WTC11 (cell line): ENCODE data around the gene PABPN1. TPM values are rescaled to one million over a fixed set of nuclear protein-coding genes. Genes with fewer than 3 reads are reported as not detected.

Experiments used
- ATAC-seq: fragments of 200-7000 bp; cut with Tn5 transposase; 2 replicates; pipeline ENCODE4 v1.10.0; 2021; ENCODE audit warnings: mild to moderate bottlenecking, moderate library complexity
- CTCF ChIA-PET: fragments of 300-600 bp; sonication (Branson Sonifier 250); formaldehyde crosslinking; loops from one replicate; lab custom pipeline; 2021; ENCODE audit warnings: antibody characterized with exemption; lab: Charles Lee
- POLR2A ChIA-PET: fragments of 350-600 bp; sonication (Branson Sonifier 250); formaldehyde crosslinking; loops from one replicate; lab custom pipeline; 2021; ENCODE audit warnings: antibody characterized with exemption; lab: Charles Lee
- DNase-seq: peaks from one replicate; pipeline ENCODE4 v3.0.0; 2021; ENCODE audit warnings: low spot score
- H3K27ac Mint-ChIP-seq: 2 replicates; pipeline ENCODE4 v1.8.0; 2021; ENCODE audit warnings: mixed read lengths
- H3K27me3 Mint-ChIP-seq: 2 replicates; pipeline ENCODE4 v1.8.0; 2021; ENCODE audit warnings: low read depth, mild to moderate bottlenecking, moderate library complexity, mixed read lengths
- H3K36me3 Mint-ChIP-seq: 2 replicates; pipeline ENCODE4 v1.8.0; 2021; ENCODE audit warnings: mixed read lengths
- H3K4me1 Mint-ChIP-seq: 2 replicates; pipeline ENCODE4 v1.8.0; 2022; ENCODE audit warnings: mixed read lengths
- H3K4me3 Mint-ChIP-seq: 2 replicates; pipeline ENCODE4 v1.8.0; 2021; ENCODE audit warnings: mild to moderate bottlenecking, moderate library complexity, mixed read lengths
- H3K9me3 Mint-ChIP-seq: 2 replicates; pipeline ENCODE4 v1.8.0; 2021; ENCODE audit warnings: mixed read lengths
- ATF1 ChIP-seq: sonication (generic); formaldehyde crosslinking; IDR thresholded peaks from 2 replicates; pipeline ENCODE4 v1.8.1; 2023; ENCODE audit warnings: mild to moderate bottlenecking, moderate library complexity, missing genetic modification reagents
- CREB1 ChIP-seq: sonication (generic); formaldehyde crosslinking; IDR thresholded peaks from 2 replicates; pipeline ENCODE4 v1.8.0; 2023; ENCODE audit warnings: mild to moderate bottlenecking, missing genetic modification reagents
- CREM ChIP-seq: sonication (generic); formaldehyde crosslinking; IDR thresholded peaks from 2 replicates; pipeline ENCODE4 v1.8.1; 2022; ENCODE audit warnings: mild to moderate bottlenecking, missing genetic modification reagents, moderate library complexity
- GABPB1 ChIP-seq: sonication (generic); formaldehyde crosslinking; IDR thresholded peaks from 2 replicates; pipeline ENCODE4 v1.8.1; 2023; ENCODE audit warnings: mild to moderate bottlenecking, missing genetic modification reagents
- JUN ChIP-seq: sonication (generic); formaldehyde crosslinking; IDR thresholded peaks from 2 replicates; pipeline ENCODE4 v1.8.0; 2023; ENCODE audit warnings: mild to moderate bottlenecking, missing genetic modification reagents
- MYBL2 ChIP-seq: sonication (generic); formaldehyde crosslinking; IDR thresholded peaks from 2 replicates; pipeline ENCODE4 v1.8.1; 2023; ENCODE audit warnings: mild to moderate bottlenecking, moderate library complexity, missing genetic modification reagents
- NFE2L1 ChIP-seq: sonication (generic); formaldehyde crosslinking; IDR thresholded peaks from 2 replicates; pipeline ENCODE4 v1.8.1; 2023; ENCODE audit warnings: missing genetic modification reagents
- RELA ChIP-seq: sonication (generic); formaldehyde crosslinking; IDR thresholded peaks from 2 replicates; pipeline ENCODE4 v1.8.1; 2022; ENCODE audit warnings: missing genetic modification reagents, mild to moderate bottlenecking, borderline replicate concordance
- SMAD4 ChIP-seq: sonication (generic); formaldehyde crosslinking; IDR thresholded peaks from 2 replicates; pipeline ENCODE4 v1.8.0; 2022; ENCODE audit warnings: mild to moderate bottlenecking, missing genetic modification reagents
- SOX15 ChIP-seq: fragments of 250-450 bp; sonication (Bioruptor Pico); IDR thresholded peaks from 2 replicates; pipeline ENCODE4 v1.9.0; 2021; ENCODE audit warnings: mild to moderate bottlenecking
- TCF7 ChIP-seq: sonication (generic); formaldehyde crosslinking; IDR thresholded peaks from 2 replicates; pipeline ENCODE4 v1.8.0; 2022; ENCODE audit warnings: mild to moderate bottlenecking, low read depth, missing genetic modification reagents, moderate library complexity
- TEAD4 ChIP-seq: sonication (generic); formaldehyde crosslinking; IDR thresholded peaks from 2 replicates; pipeline ENCODE4 v1.8.0; 2022; ENCODE audit warnings: mild to moderate bottlenecking, missing genetic modification reagents
- ZNF138 ChIP-seq: sonication (generic); formaldehyde crosslinking; conservative IDR thresholded peaks from 2 replicates; pipeline ENCODE4 v1.8.1; 2022; ENCODE audit warnings: mild to moderate bottlenecking, moderate library complexity, missing genetic modification reagents
- ZNF423 ChIP-seq: fragments of 250-450 bp; sonication (Bioruptor Pico); IDR thresholded peaks from 2 replicates; pipeline ENCODE4 v2.1.2; 2022; ENCODE audit warnings: mild to moderate bottlenecking, moderate library complexity
- total RNA-seq: library from RNA; stranded (reverse); gene quantifications from 3 replicates; pipeline ENCODE4 v1.2.3, GENCODE V29; 2021
- TF ChIP-seq, protein P1 (sequence below): sonication (generic); formaldehyde crosslinking; IDR thresholded peaks from 2 replicates; pipeline ENCODE4 v1.8.1; 2022; ENCODE audit warnings: low read depth, missing genetic modification reagents, borderline replicate concordance
- TF ChIP-seq, protein P2 (sequence below): fragments of 250-450 bp; sonication (Bioruptor Pico); IDR thresholded peaks from 2 replicates; pipeline ENCODE4 v1.9.0; 2021; ENCODE audit warnings: moderate library complexity, mild to moderate bottlenecking, inconsistent platforms, borderline replicate concordance
- TF ChIP-seq, protein P3 (sequence below): fragments of 250-450 bp; sonication (Bioruptor Pico); IDR thresholded peaks from 2 replicates; pipeline ENCODE4 v2.1.2; 2022; ENCODE audit warnings: mild to moderate bottlenecking, moderate library complexity
- TF ChIP-seq, protein P4 (sequence below): sonication (generic); formaldehyde crosslinking; IDR thresholded peaks from 2 replicates; pipeline ENCODE4 v1.8.0; 2022; ENCODE audit warnings: mild to moderate bottlenecking, missing genetic modification reagents
- TF ChIP-seq, protein P5 (sequence below): sonication (generic); formaldehyde crosslinking; IDR thresholded peaks from 2 replicates; pipeline ENCODE4 v1.8.1; 2022; ENCODE audit warnings: missing genetic modification reagents, borderline replicate concordance
- TF ChIP-seq, protein P6 (sequence below): sonication (generic); formaldehyde crosslinking; IDR thresholded peaks from 2 replicates; pipeline ENCODE4 v1.8.1; 2023; ENCODE audit warnings: mild to moderate bottlenecking, missing genetic modification reagents

Gene PABPN1
- total RNA-seq, 1 experiment from 2014 or later, result 321 TPM

DNA sequence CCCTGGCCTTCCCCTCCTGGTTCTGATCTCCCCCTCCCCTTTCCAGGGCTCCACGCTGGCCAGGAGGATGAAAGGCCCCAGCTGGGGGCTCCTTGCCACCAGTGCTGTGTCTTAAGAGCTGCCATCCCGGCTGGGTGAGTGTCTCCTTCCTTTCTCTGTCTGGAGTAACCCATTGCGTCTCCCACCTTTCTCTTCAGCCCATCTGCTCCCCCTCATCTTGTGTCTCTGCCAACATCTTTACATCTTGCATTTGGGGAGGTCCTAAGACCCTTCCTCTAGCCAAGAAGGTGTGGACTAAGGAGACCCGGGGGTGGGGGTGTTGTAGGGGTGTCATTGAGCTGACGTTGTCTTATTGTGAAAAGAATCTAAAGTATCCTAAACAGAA lies 14.1 kb upstream of the PABPN1 start:
- CTCF ChIA-PET, result interaction anchor here (0.6 to 2.9 kb wide), 16 partner anchors 14 to 448 kb away, joined by 3 to 20 read pairs (median 5); partner anchors contain the start of genes HOMEZ, PABPN1 and SLC22A17

More for the DNA sequence above, 14.1 kb upstream of the PABPN1 start:
- ATAC-seq, result no peak
- H3K4me1 Mint-ChIP-seq, result peaks cover 20% of the 10 kb centered on the region
- no peak for DNase-seq
- peaks cover 6% of the 10 kb centered on the region for H3K36me3 Mint-ChIP-seq
- H3K4me3 Mint-ChIP-seq, result peak overlapping the region; percentile 87
- no peaks in the 10 kb centered on the region for H3K9me3 Mint-ChIP-seq
- H3K27ac Mint-ChIP-seq, result peak overlapping the region; percentile 58
- H3K27me3 Mint-ChIP-seq, result peaks cover 18% of the 10 kb centered on the region
- POLR2A ChIA-PET, result interaction anchor here (0.5 to 2.7 kb wide), 8 partner anchors 14 to 377 kb away, joined by 3 to 32 read pairs (median 6); partner anchors contain the start of genes ACIN1, C14orf119, HOMEZ and PABPN1
- TF ChIP-seq, protein P1, sequence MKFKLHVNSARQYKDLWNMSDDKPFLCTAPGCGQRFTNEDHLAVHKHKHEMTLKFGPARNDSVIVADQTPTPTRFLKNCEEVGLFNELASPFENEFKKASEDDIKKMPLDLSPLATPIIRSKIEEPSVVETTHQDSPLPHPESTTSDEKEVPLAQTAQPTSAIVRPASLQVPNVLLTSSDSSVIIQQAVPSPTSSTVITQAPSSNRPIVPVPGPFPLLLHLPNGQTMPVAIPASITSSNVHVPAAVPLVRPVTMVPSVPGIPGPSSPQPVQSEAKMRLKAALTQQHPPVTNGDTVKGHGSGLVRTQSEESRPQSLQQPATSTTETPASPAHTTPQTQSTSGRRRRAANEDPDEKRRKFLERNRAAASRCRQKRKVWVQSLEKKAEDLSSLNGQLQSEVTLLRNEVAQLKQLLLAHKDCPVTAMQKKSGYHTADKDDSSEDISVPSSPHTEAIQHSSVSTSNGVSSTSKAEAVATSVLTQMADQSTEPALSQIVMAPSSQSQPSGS (CRISPR knock-in tag), result no peak
- TF ChIP-seq SMAD4 (no peak), CREB1 (CRISPR knock-in tag) (no peak), MYBL2 (CRISPR knock-in tag) (no peak), JUN (CRISPR knock-in tag) (no peak), RELA (CRISPR knock-in tag) (no peak), TCF7 (CRISPR knock-in tag) (no peak), ATF1 (CRISPR knock-in tag) (no peak), ZNF423 (CRISPR knock-in tag) (no peak), NFE2L1 (CRISPR knock-in tag) (no peak), ZNF138 (CRISPR knock-in tag) (no peak), GABPB1 (CRISPR knock-in tag) (no peak), SOX15 (CRISPR knock-in tag) (no peak), TEAD4 (no peak), CREM (no peak)
- TF ChIP-seq, protein P2, sequence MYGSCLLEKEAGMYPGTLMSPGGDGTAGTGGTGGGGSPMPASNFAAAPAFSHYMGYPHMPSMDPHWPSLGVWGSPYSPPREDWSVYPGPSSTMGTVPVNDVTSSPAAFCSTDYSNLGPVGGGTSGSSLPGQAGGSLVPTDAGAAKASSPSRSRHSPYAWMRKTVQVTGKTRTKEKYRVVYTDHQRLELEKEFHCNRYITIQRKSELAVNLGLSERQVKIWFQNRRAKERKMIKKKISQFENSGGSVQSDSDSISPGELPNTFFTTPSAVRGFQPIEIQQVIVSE (CRISPR knock-in tag), result no peak
- TF ChIP-seq, protein P3, sequence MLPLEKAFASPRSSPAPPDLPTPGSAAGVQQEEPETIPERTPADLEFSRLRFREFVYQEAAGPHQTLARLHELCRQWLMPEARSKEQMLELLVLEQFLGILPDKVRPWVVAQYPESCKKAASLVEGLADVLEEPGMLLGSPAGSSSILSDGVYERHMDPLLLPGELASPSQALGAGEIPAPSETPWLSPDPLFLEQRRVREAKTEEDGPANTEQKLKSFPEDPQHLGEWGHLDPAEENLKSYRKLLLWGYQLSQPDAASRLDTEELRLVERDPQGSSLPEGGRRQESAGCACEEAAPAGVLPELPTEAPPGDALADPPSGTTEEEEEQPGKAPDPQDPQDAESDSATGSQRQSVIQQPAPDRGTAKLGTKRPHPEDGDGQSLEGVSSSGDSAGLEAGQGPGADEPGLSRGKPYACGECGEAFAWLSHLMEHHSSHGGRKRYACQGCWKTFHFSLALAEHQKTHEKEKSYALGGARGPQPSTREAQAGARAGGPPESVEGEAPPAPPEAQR (CRISPR knock-in tag), result no peak
- TF ChIP-seq, protein P4, sequence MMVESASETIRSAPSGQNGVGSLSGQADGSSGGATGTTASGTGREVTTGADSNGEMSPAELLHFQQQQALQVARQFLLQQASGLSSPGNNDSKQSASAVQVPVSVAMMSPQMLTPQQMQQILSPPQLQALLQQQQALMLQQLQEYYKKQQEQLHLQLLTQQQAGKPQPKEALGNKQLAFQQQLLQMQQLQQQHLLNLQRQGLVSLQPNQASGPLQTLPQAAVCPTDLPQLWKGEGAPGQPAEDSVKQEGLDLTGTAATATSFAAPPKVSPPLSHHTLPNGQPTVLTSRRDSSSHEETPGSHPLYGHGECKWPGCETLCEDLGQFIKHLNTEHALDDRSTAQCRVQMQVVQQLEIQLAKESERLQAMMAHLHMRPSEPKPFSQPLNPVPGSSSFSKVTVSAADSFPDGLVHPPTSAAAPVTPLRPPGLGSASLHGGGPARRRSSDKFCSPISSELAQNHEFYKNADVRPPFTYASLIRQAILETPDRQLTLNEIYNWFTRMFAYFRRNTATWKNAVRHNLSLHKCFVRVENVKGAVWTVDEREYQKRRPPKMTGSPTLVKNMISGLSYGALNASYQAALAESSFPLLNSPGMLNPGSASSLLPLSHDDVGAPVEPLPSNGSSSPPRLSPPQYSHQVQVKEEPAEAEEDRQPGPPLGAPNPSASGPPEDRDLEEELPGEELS (CRISPR knock-in tag), result no peak
- TF ChIP-seq, protein P5, sequence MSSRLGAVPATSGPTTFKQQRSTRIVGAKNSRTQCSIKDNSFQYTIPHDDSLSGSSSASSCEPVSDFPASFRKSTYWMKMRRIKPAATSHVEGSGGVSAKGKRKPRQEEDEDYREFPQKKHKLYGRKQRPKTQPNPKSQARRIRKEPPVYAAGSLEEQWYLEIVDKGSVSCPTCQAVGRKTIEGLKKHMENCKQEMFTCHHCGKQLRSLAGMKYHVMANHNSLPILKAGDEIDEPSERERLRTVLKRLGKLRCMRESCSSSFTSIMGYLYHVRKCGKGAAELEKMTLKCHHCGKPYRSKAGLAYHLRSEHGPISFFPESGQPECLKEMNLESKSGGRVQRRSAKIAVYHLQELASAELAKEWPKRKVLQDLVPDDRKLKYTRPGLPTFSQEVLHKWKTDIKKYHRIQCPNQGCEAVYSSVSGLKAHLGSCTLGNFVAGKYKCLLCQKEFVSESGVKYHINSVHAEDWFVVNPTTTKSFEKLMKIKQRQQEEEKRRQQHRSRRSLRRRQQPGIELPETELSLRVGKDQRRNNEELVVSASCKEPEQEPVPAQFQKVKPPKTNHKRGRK, result no peak
- TF ChIP-seq, protein P6, sequence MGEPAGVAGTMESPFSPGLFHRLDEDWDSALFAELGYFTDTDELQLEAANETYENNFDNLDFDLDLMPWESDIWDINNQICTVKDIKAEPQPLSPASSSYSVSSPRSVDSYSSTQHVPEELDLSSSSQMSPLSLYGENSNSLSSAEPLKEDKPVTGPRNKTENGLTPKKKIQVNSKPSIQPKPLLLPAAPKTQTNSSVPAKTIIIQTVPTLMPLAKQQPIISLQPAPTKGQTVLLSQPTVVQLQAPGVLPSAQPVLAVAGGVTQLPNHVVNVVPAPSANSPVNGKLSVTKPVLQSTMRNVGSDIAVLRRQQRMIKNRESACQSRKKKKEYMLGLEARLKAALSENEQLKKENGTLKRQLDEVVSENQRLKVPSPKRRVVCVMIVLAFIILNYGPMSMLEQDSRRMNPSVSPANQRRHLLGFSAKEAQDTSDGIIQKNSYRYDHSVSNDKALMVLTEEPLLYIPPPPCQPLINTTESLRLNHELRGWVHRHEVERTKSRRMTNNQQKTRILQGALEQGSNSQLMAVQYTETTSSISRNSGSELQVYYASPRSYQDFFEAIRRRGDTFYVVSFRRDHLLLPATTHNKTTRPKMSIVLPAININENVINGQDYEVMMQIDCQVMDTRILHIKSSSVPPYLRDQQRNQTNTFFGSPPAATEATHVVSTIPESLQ, result no peak
- TF ChIP-seq, all 79 proteins: peak for 0
